ENCODE measurements around the gene SCGB1D1.

SCGB1D1 gene

DNA sequence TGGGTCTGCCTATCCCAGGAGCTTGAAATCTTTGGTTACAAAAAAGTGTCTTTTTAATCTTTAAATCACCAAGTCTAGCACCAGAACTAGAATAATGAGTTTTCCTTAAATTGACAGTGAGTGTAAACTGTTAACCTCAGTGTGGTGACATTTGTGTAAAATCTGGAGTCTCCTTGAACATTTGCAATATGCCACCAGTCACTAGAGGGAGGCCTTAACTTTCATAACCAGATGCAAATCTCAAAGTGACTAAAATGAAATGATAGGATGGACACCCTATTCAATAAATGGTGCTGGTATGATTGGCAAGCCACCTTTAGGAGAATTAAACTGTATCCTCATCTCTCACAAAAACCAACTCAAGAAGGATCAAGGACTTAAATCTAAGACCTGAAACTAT is 43.7 kb downstream of the SCGB1D1 start:
- no peak for DNase-seq (ENCODE audit: low read depth)

DNA sequence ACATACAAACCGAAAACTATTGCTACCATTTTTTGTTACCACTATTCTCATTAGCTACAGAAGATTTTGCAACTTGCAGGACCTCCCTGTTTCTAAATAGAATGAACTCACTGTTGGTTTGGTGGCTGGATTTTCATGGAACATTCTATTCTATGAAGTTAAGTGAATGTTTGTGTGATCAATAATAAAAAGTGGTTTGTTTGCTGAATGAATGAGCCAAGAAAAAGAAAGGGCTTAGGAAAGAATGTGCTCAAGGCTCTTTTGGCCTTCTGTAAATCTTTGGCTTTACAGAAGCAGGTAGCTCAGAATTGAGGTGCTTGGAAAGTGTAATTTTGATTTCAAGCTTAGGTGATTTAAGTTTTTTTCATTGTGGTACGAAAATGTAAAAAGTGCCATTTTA is 46.2 kb downstream of the SCGB1D1 start:
- no peak for DNase-seq (ENCODE audit: low read depth)

DNA sequence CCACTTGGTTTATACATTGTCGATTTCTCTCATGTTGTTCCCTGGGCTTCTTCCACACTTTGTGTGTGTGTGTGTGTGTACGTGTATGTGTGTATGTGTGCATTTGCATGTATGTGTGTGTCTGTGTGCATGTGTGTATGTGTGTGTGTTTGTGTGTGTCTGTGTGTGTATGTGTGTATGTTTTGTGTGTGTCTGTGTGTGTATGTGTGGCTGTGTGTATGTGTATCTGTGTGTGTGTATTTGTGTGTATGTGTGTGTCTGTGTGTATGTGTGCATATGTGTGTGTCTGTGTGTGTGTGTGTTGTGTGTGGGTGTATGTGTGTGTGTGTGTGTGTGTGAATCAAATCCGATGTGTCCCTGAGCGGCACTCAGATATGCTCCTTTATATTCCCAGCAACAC is 47.5 kb downstream of the SCGB1D1 start:
- DNase-seq (ENCODE audit: low read depth), result no peak

DNA sequence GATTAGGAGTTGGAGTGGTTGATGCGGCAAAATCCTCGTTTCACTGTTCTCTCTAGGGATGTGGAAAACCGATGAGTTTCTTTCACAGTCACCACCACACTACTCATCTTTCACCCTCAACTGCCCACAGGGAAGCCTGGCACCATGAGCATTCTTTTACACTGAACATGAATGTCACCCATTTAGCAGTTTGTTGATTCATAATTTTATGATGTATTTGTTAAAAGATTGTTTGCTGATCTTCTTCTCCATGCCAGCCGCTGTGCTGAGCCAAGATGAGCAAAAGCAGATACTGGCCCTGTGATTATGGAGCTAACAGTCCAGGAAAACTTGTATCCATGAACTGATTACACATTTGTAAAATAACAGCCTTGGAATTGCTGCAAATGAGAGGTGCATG is 48.1 kb downstream of the SCGB1D1 start:
- DNase-seq (ENCODE audit: low read depth), result no peak

DNA sequence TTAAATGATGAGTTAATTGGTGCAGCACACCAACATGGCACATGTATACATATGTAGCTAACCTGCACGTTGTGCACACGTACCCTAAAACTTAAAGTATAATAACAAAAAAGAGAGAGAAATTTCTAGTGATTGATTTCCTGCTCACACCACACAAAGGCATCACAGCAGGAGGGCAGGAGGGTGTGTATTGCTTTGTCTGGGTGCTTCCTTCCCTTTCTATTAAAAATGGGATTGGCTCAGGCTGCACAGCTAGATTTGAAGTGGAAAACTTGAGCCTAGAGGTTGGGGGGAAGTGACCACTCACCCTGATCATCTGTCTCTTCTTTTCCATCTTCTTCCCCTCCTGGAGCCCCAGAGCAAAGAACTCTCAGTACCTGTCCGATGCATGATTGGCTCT is 51.1 kb downstream of the SCGB1D1 start:
- DNase-seq (ENCODE audit: low read depth), result no peak

DNA sequence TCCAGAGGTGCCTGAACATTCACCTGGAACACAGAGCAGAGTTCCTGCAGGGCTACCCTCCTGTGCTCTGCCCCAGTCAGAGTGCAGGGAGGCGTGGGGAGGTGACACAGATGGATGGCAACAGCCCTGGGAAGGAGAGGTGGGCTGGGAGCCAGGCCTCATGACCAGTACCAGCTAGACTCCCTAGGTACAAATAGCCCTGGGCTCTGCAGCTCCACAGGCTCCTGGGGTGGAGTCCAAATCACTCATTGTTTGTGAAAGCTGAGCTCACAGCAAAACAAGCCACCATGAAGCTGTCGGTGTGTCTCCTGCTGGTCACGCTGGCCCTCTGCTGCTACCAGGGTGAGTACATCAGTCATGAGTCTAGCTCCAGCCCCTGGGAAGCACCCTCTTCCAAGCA is 52.0 kb downstream of the SCGB1D1 start, which contains the start of gene SCGB1D2:
Gene SCGB1D2 (plus strand): TSS at position 219 of the 400 bp plus-strand sequence. CDS start 69 bp downstream, at position 288.
- DNase-seq (ENCODE audit: low read depth), result no peak

Data from stimulated activated CD8-positive, alpha-beta memory T cell treated with anti-CD3 and anti-CD28 coated beads, Interleukin-4, amount 100 ng/mL, for 24 hours (primary cell).